Left forelimb (tissue), 1 donor: ENCODE data around the gene RIF1.

ENCODE experiments used
- DNase-seq: peaks from one replicate; pipeline ENCODE4 v3.0.0-alpha.2; 2018; ENCODE audit warnings: low spot score

RIF1 gene

GRCh38 chr2:151422917-151423439 is 13.3 kb downstream of the RIF1 start:
- DNase-seq, result no peak

GRCh38 chr2:151423760-151424159 is 14.1 kb downstream of the RIF1 start:
- no peak for DNase-seq

GRCh38 chr2:151437630-151438029 is 27.9 kb downstream of the RIF1 start:
- DNase-seq, result no peak

- no peak for DNase-seq
These were observed 28.8 kb downstream of the RIF1 start for GRCh38 chr2:151438506-151438905.

- no peak for DNase-seq
These were observed 29.4 kb downstream of the RIF1 start for GRCh38 chr2:151439127-151439526.

- no peak for DNase-seq
These were observed 49.7 kb downstream of the RIF1 start for GRCh38 chr2:151459358-151459757.

- no peak for DNase-seq
These were observed 56.1 kb downstream of the RIF1 start for GRCh38 chr2:151465771-151466170.

GRCh38 chr2:151470556-151470955 is 60.9 kb downstream of the RIF1 start:
- no peak for DNase-seq

GRCh38 chr2:151472966-151473365 is 63.3 kb downstream of the RIF1 start:
- DNase-seq, result no peak

GRCh38 chr2:151475071-151475470 is 65.4 kb downstream of the RIF1 start:
- no peak for DNase-seq

GRCh38 chr2:151476287-151476686 is 66.6 kb downstream of the RIF1 start:
- DNase-seq, result no peak

GRCh38 chr2:151478011-151478410 is 68.3 kb downstream of the RIF1 start:
- DNase-seq, result no peak

GRCh38 chr2:151481744-151482143 is 72.0 kb downstream of the RIF1 start:
- DNase-seq, result no peak

GRCh38 chr2:151482171-151482725 is 72.5 kb downstream of the RIF1 start:
- no peak for DNase-seq

GRCh38 chr2:151483546-151483945 is 73.8 kb downstream of the RIF1 start:
- DNase-seq, result no peak

- no peak for DNase-seq
These were observed 74.4 kb downstream of the RIF1 start for GRCh38 chr2:151484100-151484499.

GRCh38 chr2:151486053-151486452 is 76.4 kb downstream of the RIF1 start:
- DNase-seq, result no peak

- no peak for DNase-seq
These were observed 80.6 kb downstream of the RIF1 start for GRCh38 chr2:151490276-151490675.

- no peak for DNase-seq
These were observed 81.8 kb downstream of the RIF1 start for GRCh38 chr2:151491496-151491895.

GRCh38 chr2:151498178-151498577 is 88.5 kb downstream of the RIF1 start:
- DNase-seq, result no peak

GRCh38 chr2:151506170-151506569 is 96.5 kb downstream of the RIF1 start:
- no peak for DNase-seq

GRCh38 chr2:151508519-151508918 is 98.8 kb downstream of the RIF1 start:
- no peak for DNase-seq

- DNase-seq, result no peak
These were observed 109.1 kb downstream of the RIF1 start for GRCh38 chr2:151518802-151519201.

- DNase-seq, result no peak
These were observed 111.3 kb downstream of the RIF1 start for GRCh38 chr2:151520976-151521375.
